ENCODE data around the gene GALNT10. TPM values are rescaled to one million over a fixed set of nuclear protein-coding genes. Genes with fewer than 3 reads are reported as not detected.

The GALNT10 gene
- total and polyA plus RNA-seq, 2 donors from 2014 or later, result 13.0 to 44.3 TPM

GRCh38 chr5:154308443-154309370 lies 118.2 kb downstream of the GALNT10 start:
- no peaks in the 10 kb centered on the region for H3K27me3 ChIP-seq (ENCODE audit: control insufficient read depth, insufficient read depth, low read length)
- no peaks in the 10 kb centered on the region for H3K4me1 ChIP-seq (ENCODE audit: control insufficient read depth in 2 of 3, insufficient read depth in 2 of 3, low read depth in 1 of 3, low read length in 3 of 3)
- no peak for TF ChIP-seq CTCF (IDR thresholded peaks at IDR 0.05; ENCODE audit: borderline replicate concordance, extremely low read depth, insufficient read depth)
- H3K36me3 ChIP-seq (ENCODE audit: control insufficient read depth in 2 of 3, insufficient read depth in 3 of 3, low read length in 3 of 3), result no peaks in the 10 kb centered on the region
- H3K4me3 ChIP-seq (ENCODE audit: low read length in 3 of 3), result no peak overlapping the region
- H3K9me3 ChIP-seq (ENCODE audit: control insufficient read depth in 2 of 3, insufficient read depth in 1 of 3, low read length in 3 of 3), result no peaks in the 10 kb centered on the region
- DNase-seq, result no peak
- no peak overlapping the region for H3K27ac ChIP-seq (ENCODE audit: low read depth in 2 of 2, low read length in 2 of 2)
- no peak overlapping the region for H3K9ac ChIP-seq (ENCODE audit: low read length in 3 of 3)
- intact Hi-C loops (cut with DNase I), result no loop called here
- FAIRE-seq, result no peak

- DNase-seq (no peak), FAIRE-seq (no peak)
- Histone ChIP-seq H3K4me1 (ENCODE audit: control insufficient read depth in 2 of 3, insufficient read depth in 2 of 3, low read depth in 1 of 3, low read length in 3 of 3) (no peaks in the 10 kb centered on the region), H3K4me3 (ENCODE audit: low read length in 3 of 3) (no peak overlapping the region), H3K9ac (ENCODE audit: low read length in 3 of 3) (no peak overlapping the region), H3K27ac (ENCODE audit: low read depth in 2 of 2, low read length in 2 of 2) (no peak overlapping the region), H3K27me3 (ENCODE audit: control insufficient read depth, insufficient read depth, low read length) (no peaks in the 10 kb centered on the region), H3K36me3 (ENCODE audit: control insufficient read depth in 2 of 3, insufficient read depth in 3 of 3, low read length in 3 of 3) (no peaks in the 10 kb centered on the region), H3K9me3 (ENCODE audit: control insufficient read depth in 2 of 3, insufficient read depth in 1 of 3, low read length in 3 of 3) (no peaks in the 10 kb centered on the region)
- intact Hi-C loops (cut with DNase I), result no loop called here
- TF ChIP-seq CTCF (IDR thresholded peaks at IDR 0.05; ENCODE audit: borderline replicate concordance, extremely low read depth, insufficient read depth), result no peak
Observed at GRCh38 chr5:154309371-154309745, 118.8 kb downstream of the GALNT10 start.

- FAIRE-seq (no peak), DNase-seq (no peak)
- no peak overlapping the region for H3K27ac ChIP-seq (ENCODE audit: low read depth in 2 of 2, low read length in 2 of 2)
- intact Hi-C loops (cut with DNase I), result no loop called here
- H3K27me3 ChIP-seq (ENCODE audit: control insufficient read depth, insufficient read depth, low read length), result no peaks in the 10 kb centered on the region
- no peak overlapping the region for H3K9ac ChIP-seq (ENCODE audit: low read length in 3 of 3)
- no peak for TF ChIP-seq CTCF (IDR thresholded peaks at IDR 0.05; ENCODE audit: borderline replicate concordance, extremely low read depth, insufficient read depth)
- H3K36me3 ChIP-seq (ENCODE audit: control insufficient read depth in 2 of 3, insufficient read depth in 3 of 3, low read length in 3 of 3), result no peaks in the 10 kb centered on the region
- H3K4me1 ChIP-seq (ENCODE audit: control insufficient read depth in 2 of 3, insufficient read depth in 2 of 3, low read depth in 1 of 3, low read length in 3 of 3), result no peaks in the 10 kb centered on the region
- H3K4me3 ChIP-seq (ENCODE audit: low read length in 3 of 3), result no peak overlapping the region
- no peaks in the 10 kb centered on the region for H3K9me3 ChIP-seq (ENCODE audit: control insufficient read depth in 2 of 3, insufficient read depth in 1 of 3, low read length in 3 of 3)
Observed at GRCh38 chr5:154309805-154310204, 119.3 kb downstream of the GALNT10 start.
